ENCODE measurements around the gene NCAM1.

NCAM1 gene

GRCh38 chr11:113090716-113091480, 129.7 kb downstream of the NCAM1 start:
- TF ChIP-seq POLR2AphosphoS5 (IDR thresholded peaks at IDR 0.05; ENCODE audit: borderline replicate concordance, low read depth, low read length) (no peak), EZH2 (IDR thresholded peaks at IDR 0.05) (no peak), FOXP2 (optimal IDR thresholded peaks at IDR 0.05; ENCODE audit: control extremely low read depth, extremely low read length, insufficient read depth) (no peak)
- no peak overlapping the region for H3K4me3 ChIP-seq
- H3K36me3 ChIP-seq (ENCODE audit: insufficient read depth, low read length): no peaks in the 10 kb centered on the region
- no peak overlapping the region for H3K27ac ChIP-seq
- no peaks in the 10 kb centered on the region for H3K9me3 ChIP-seq (ENCODE audit: low read depth, low read length)
- DNase-seq (ENCODE audit: low read depth, low spot score): no peak
- H3K9ac ChIP-seq (ENCODE audit: insufficient read length): no peak overlapping the region

- no peaks in the 10 kb centered on the region for H3K9me3 ChIP-seq (ENCODE audit: low read depth, low read length)
- TF ChIP-seq FOXP2 (optimal IDR thresholded peaks at IDR 0.05; ENCODE audit: control extremely low read depth, extremely low read length, insufficient read depth) (no peak), POLR2AphosphoS5 (IDR thresholded peaks at IDR 0.05; ENCODE audit: borderline replicate concordance, low read depth, low read length) (no peak), EZH2 (IDR thresholded peaks at IDR 0.05) (no peak)
- H3K9ac ChIP-seq (ENCODE audit: insufficient read length): no peak overlapping the region
- no peak for DNase-seq (ENCODE audit: low read depth, low spot score)
- H3K4me3 ChIP-seq: no peak overlapping the region
- H3K36me3 ChIP-seq (ENCODE audit: insufficient read depth, low read length): no peaks in the 10 kb centered on the region
- H3K27ac ChIP-seq: no peak overlapping the region
These were observed 130.2 kb downstream of the NCAM1 start for GRCh38 chr11:113091481-113091780.

- TF ChIP-seq FOXP2 (optimal IDR thresholded peaks at IDR 0.05; ENCODE audit: control extremely low read depth, extremely low read length, insufficient read depth) (no peak), EZH2 (IDR thresholded peaks at IDR 0.05) (no peak), POLR2AphosphoS5 (IDR thresholded peaks at IDR 0.05; ENCODE audit: borderline replicate concordance, low read depth, low read length) (no peak)
- DNase-seq (ENCODE audit: low read depth, low spot score): no peak
- H3K4me3 ChIP-seq: no peak overlapping the region
- H3K9me3 ChIP-seq (ENCODE audit: low read depth, low read length): no peaks in the 10 kb centered on the region
- H3K9ac ChIP-seq (ENCODE audit: insufficient read length): no peak overlapping the region
- H3K27ac ChIP-seq: no peak overlapping the region
- H3K36me3 ChIP-seq (ENCODE audit: insufficient read depth, low read length): no peaks in the 10 kb centered on the region
These were observed 135.4 kb downstream of the NCAM1 start for GRCh38 chr11:113096648-113097047.

GRCh38 chr11:113103932-113104690, 142.9 kb downstream of the NCAM1 start:
- TF ChIP-seq FOXP2 (optimal IDR thresholded peaks at IDR 0.05; ENCODE audit: control extremely low read depth, extremely low read length, insufficient read depth) (no peak), POLR2AphosphoS5 (IDR thresholded peaks at IDR 0.05; ENCODE audit: borderline replicate concordance, low read depth, low read length) (no peak), EZH2 (IDR thresholded peaks at IDR 0.05) (no peak)
- no peaks in the 10 kb centered on the region for H3K9me3 ChIP-seq (ENCODE audit: low read depth, low read length)
- H3K4me3 ChIP-seq: no peak overlapping the region
- no peaks in the 10 kb centered on the region for H3K36me3 ChIP-seq (ENCODE audit: insufficient read depth, low read length)
- DNase-seq (ENCODE audit: low read depth, low spot score): no peak
- H3K27ac ChIP-seq: no peak overlapping the region
- no peak overlapping the region for H3K9ac ChIP-seq (ENCODE audit: insufficient read length)

- Histone ChIP-seq H3K4me3 (no peak overlapping the region), H3K27ac (no peak overlapping the region), H3K36me3 (ENCODE audit: insufficient read depth, low read length) (no peaks in the 10 kb centered on the region), H3K9me3 (ENCODE audit: low read depth, low read length) (no peaks in the 10 kb centered on the region), H3K9ac (ENCODE audit: insufficient read length) (no peak overlapping the region)
- no peak for TF ChIP-seq EZH2 (IDR thresholded peaks at IDR 0.05)
- TF ChIP-seq FOXP2 (optimal IDR thresholded peaks at IDR 0.05; ENCODE audit: control extremely low read depth, extremely low read length, insufficient read depth): no peak
- no peak for TF ChIP-seq POLR2AphosphoS5 (IDR thresholded peaks at IDR 0.05; ENCODE audit: borderline replicate concordance, low read depth, low read length)
- no peak for DNase-seq (ENCODE audit: low read depth, low spot score)
These were observed 143.6 kb downstream of the NCAM1 start for GRCh38 chr11:113104691-113105251.

GRCh38 chr11:113105592-113105991, 144.4 kb downstream of the NCAM1 start:
- DNase-seq (ENCODE audit: low read depth, low spot score): no peak
- TF ChIP-seq FOXP2 (optimal IDR thresholded peaks at IDR 0.05; ENCODE audit: control extremely low read depth, extremely low read length, insufficient read depth) (no peak), EZH2 (IDR thresholded peaks at IDR 0.05) (no peak), POLR2AphosphoS5 (IDR thresholded peaks at IDR 0.05; ENCODE audit: borderline replicate concordance, low read depth, low read length) (no peak)
- no peaks in the 10 kb centered on the region for H3K36me3 ChIP-seq (ENCODE audit: insufficient read depth, low read length)
- H3K9ac ChIP-seq (ENCODE audit: insufficient read length): no peak overlapping the region
- H3K4me3 ChIP-seq: no peak overlapping the region
- no peak overlapping the region for H3K27ac ChIP-seq
- H3K9me3 ChIP-seq (ENCODE audit: low read depth, low read length): no peaks in the 10 kb centered on the region

- no peaks in the 10 kb centered on the region for H3K9me3 ChIP-seq (ENCODE audit: low read depth, low read length)
- no peak overlapping the region for H3K27ac ChIP-seq
- no peak for TF ChIP-seq POLR2AphosphoS5 (IDR thresholded peaks at IDR 0.05; ENCODE audit: borderline replicate concordance, low read depth, low read length)
- no peak for TF ChIP-seq EZH2 (IDR thresholded peaks at IDR 0.05)
- TF ChIP-seq FOXP2 (optimal IDR thresholded peaks at IDR 0.05; ENCODE audit: control extremely low read depth, extremely low read length, insufficient read depth): no peak
- no peak overlapping the region for H3K9ac ChIP-seq (ENCODE audit: insufficient read length)
- no peaks in the 10 kb centered on the region for H3K36me3 ChIP-seq (ENCODE audit: insufficient read depth, low read length)
- no peak overlapping the region for H3K4me3 ChIP-seq
- no peak for DNase-seq (ENCODE audit: low read depth, low spot score)
These were observed 145.3 kb downstream of the NCAM1 start for GRCh38 chr11:113106507-113106906.

- no peaks in the 10 kb centered on the region for H3K36me3 ChIP-seq (ENCODE audit: insufficient read depth, low read length)
- TF ChIP-seq FOXP2 (optimal IDR thresholded peaks at IDR 0.05; ENCODE audit: control extremely low read depth, extremely low read length, insufficient read depth) (no peak), EZH2 (IDR thresholded peaks at IDR 0.05) (no peak), POLR2AphosphoS5 (IDR thresholded peaks at IDR 0.05; ENCODE audit: borderline replicate concordance, low read depth, low read length) (no peak)
- DNase-seq (ENCODE audit: low read depth, low spot score): no peak
- H3K4me3 ChIP-seq: no peak overlapping the region
- no peak overlapping the region for H3K27ac ChIP-seq
- H3K9me3 ChIP-seq (ENCODE audit: low read depth, low read length): no peaks in the 10 kb centered on the region
- H3K9ac ChIP-seq (ENCODE audit: insufficient read length): no peak overlapping the region
These were observed 148.8 kb downstream of the NCAM1 start for GRCh38 chr11:113110046-113110445.

Data from SK-N-MC (cell line).